GM12873 (cell line): Measurements from ENCODE around the gene ZNF580.

ENCODE experiments used
- CTCF ChIP-seq: IDR thresholded peaks from 2 replicates; pipeline ENCODE4 v1.5.1; 2012; ENCODE audit warnings: low read depth, mild to moderate bottlenecking, moderate library complexity, low read length, control low read depth; ENCODE audit not compliant: insufficient read depth; ENCODE audit errors: missing control alignments

Gene ZNF580

GRCh38 chr19:55668603-55669348 lies 28.0 kb downstream of the ZNF580 start:
- TF ChIP-seq CTCF: no peak

GRCh38 chr19:55669418-55670279 lies 28.8 kb downstream of the ZNF580 start:
- no peak for TF ChIP-seq CTCF

- TF ChIP-seq CTCF: no peak
Observed at GRCh38 chr19:55670280-55671053, 29.7 kb downstream of the ZNF580 start.

- no peak for TF ChIP-seq CTCF
Observed at GRCh38 chr19:55671054-55671378, 30.2 kb downstream of the ZNF580 start.

GRCh38 chr19:55672418-55672817 lies 31.6 kb downstream of the ZNF580 start:
- TF ChIP-seq CTCF: no peak

GRCh38 chr19:55673465-55673864 lies 32.7 kb downstream of the ZNF580 start:
- TF ChIP-seq CTCF: no peak

- TF ChIP-seq CTCF: no peak
Observed at GRCh38 chr19:55673889-55674288, 33.1 kb downstream of the ZNF580 start.
